K562 (cell line): ENCODE measurements around the gene LRRC58. TPM values are rescaled to one million over a fixed set of nuclear protein-coding genes. Genes with fewer than 3 reads are reported as not detected.

Source experiments
- ATAC-seq: fragments of 200-7000 bp; cut with Tn5 transposase; 3 replicates; pipeline ENCODE4 v1.9.1; 2020; ENCODE audit warnings: moderate library complexity
- BruUV-seq: library from RNA; stranded (reverse); fragments of 400-500 nt; replicated peaks from 2 replicates; lab custom pipeline; 2021; lab: Mats Ljungman, UMichigan
- CTCF ChIA-PET: fragments of 300-600 bp; formaldehyde crosslinking; extraction: SDS; loops from one replicate; lab custom pipeline; 2021; ENCODE audit warnings: low intra/inter-chr PET ratio; lab: Yijun Ruan, JAX
- POLR2A ChIA-PET: fragments of 300-600, 350-650 bp; sonication (Branson Sonifier 250); formaldehyde crosslinking; extraction: SDS; loops from one replicate; lab custom pipeline; 2021; ENCODE audit warnings: antibody characterized with exemption, inconsistent platforms; lab: Yijun Ruan, JAX
- DNase-seq, 4 experiments: peaks; one replicate each; pipeline versions ENCODE4 v3.0.0 to v3.0.0-alpha.2; 2011 to 2018; ENCODE audit warnings: low spot score in 3 of 4, mixed read lengths in 3 of 4; ENCODE audit errors: extremely low read depth in 1 of 4
- FAIRE-seq: peaks from 2 replicates; lab custom pipeline; 2011; peaks lifted over from hg19 to GRCh38; lab: Jason Lieb, UNC
- H2AFZ ChIP-seq: 2 replicates; pipeline ENCODE4 v1.6.0; 2011; ENCODE audit warnings: low read depth, low read length, control low read depth, inconsistent platforms
- H3K27ac ChIP-seq: fragments of 200-600 bp; 3 replicates; pipeline ENCODE4 v1.8.0; 2011; ENCODE audit warnings: low read depth, mild to moderate bottlenecking, control low read depth, inconsistent platforms, low read length, moderate library complexity, mixed read lengths; ENCODE audit errors: extremely low read depth
- H3K27me3 ChIP-seq, 2 experiments: fragments of 300-600 bp in 1 of 2; 2 replicates in 1 of 2; 3 replicates in 1 of 2; pipeline versions ENCODE4 v1.6.0 to v1.8.0; 2011; ENCODE audit warnings: inconsistent platforms in 2 of 2, low read length in 2 of 2, mild to moderate bottlenecking in 1 of 2, mixed read lengths in 1 of 2, moderate library complexity in 1 of 2; ENCODE audit not compliant: control insufficient read depth in 2 of 2, insufficient read depth in 2 of 2
- H3K36me3 ChIP-seq: fragments of 300-600 bp; 3 replicates; pipeline ENCODE4 v1.8.0; 2011; ENCODE audit warnings: mild to moderate bottlenecking, low read length, inconsistent platforms; ENCODE audit not compliant: control insufficient read depth, insufficient read depth
- H3K4me1 ChIP-seq, 2 experiments: fragments of 200-600 bp in 1 of 2; replicated peaks in 1 of 2; 2 replicates in 1 of 2; 3 replicates in 1 of 2; pipeline versions ENCODE4 v1.5.1 to v1.8.0; 2011; ENCODE audit warnings: inconsistent platforms in 2 of 2, low read length in 2 of 2, mild to moderate bottlenecking in 1 of 2, mixed read lengths in 1 of 2, moderate library complexity in 1 of 2; ENCODE audit not compliant: control insufficient read depth in 2 of 2, insufficient read depth in 2 of 2
- H3K4me2 ChIP-seq: 2 replicates; pipeline ENCODE4 v1.6.1; 2011; ENCODE audit warnings: low read length, control low read depth, inconsistent platforms, mixed read lengths; ENCODE audit not compliant: insufficient read depth
- H3K4me3 ChIP-seq: fragments of 200-600 bp; sonication (generic), shearing (Covaris generic); 2 replicates; pipeline ENCODE4 v1.5.1; 2016; ENCODE audit warnings: control low read depth, inconsistent platforms
- H3K79me2 ChIP-seq: fragments of 200-600 bp; 3 replicates; pipeline ENCODE4 v1.8.0; 2011; ENCODE audit warnings: low read length, inconsistent platforms; ENCODE audit not compliant: control insufficient read depth, insufficient read depth
- H3K9ac ChIP-seq, 2 experiments: 2 replicates each; pipeline versions ENCODE4 v1.6.0 to v1.6.1; 2011; ENCODE audit warnings: low read depth in 2 of 2, low read length in 2 of 2, control low read depth in 1 of 2, inconsistent platforms in 1 of 2, mild to moderate bottlenecking in 1 of 2, mixed read lengths in 1 of 2; ENCODE audit not compliant: insufficient read depth in 1 of 2
- H3K9me1 ChIP-seq: one replicate; pipeline ENCODE4 v1.6.0; 2011; ENCODE audit warnings: inconsistent platforms, mild to moderate bottlenecking, low read length, moderate library complexity; ENCODE audit not compliant: control insufficient read depth, insufficient read depth
- H3K9me3 ChIP-seq: replicated peaks from 2 replicates; pipeline ENCODE4 v1.5.1; 2011; ENCODE audit warnings: low read depth, low read length, inconsistent platforms; ENCODE audit not compliant: control insufficient read depth, insufficient read depth
- H4K20me1 ChIP-seq: replicated peaks from 2 replicates; pipeline ENCODE4 v1.6.1; 2011; ENCODE audit warnings: low read length, inconsistent platforms, mixed read lengths; ENCODE audit not compliant: control insufficient read depth, insufficient read depth
- CBX5 ChIP-seq: IDR thresholded peaks from 2 replicates; pipeline ENCODE4 v1.6.1; 2014; ENCODE audit warnings: low read depth, borderline replicate concordance
- CEBPB ChIP-seq: fragments of 450-650 bp; IDR thresholded peaks from 2 replicates; pipeline ENCODE4 v1.6.1; 2016; ENCODE audit warnings: missing genetic modification characterization, missing compliant biosample characterization
- CEBPG ChIP-seq, 3 experiments: fragments of 200-800 bp in 1 of 3; sonication (Bioruptor generic) in 1 of 3; sonication (generic) in 1 of 3; formaldehyde crosslinking in 1 of 3; IDR thresholded peaks in 2 of 3; conservative IDR thresholded peaks in 1 of 3; 2 replicates each; pipeline versions ENCODE4 v1.6.1 to v1.8.0; 2016 to 2022; ENCODE audit warnings: missing compliant biosample characterization in 2 of 3, missing genetic modification characterization in 2 of 3, mild to moderate bottlenecking in 1 of 3, missing genetic modification reagents in 1 of 3
- HDAC8 ChIP-seq: fragments of 450-650 bp; IDR thresholded peaks from 2 replicates; pipeline ENCODE4 v1.6.1; 2016; ENCODE audit warnings: mild to moderate bottlenecking, missing genetic modification characterization, moderate library complexity, missing compliant biosample characterization
- MCM5 ChIP-seq: fragments of 450-650 bp; IDR thresholded peaks from 2 replicates; pipeline ENCODE4 v1.6.1; 2016; ENCODE audit warnings: low read depth
- ZBTB8A ChIP-seq: fragments of 450-650 bp; IDR thresholded peaks from 2 replicates; pipeline ENCODE4 v1.6.1; 2018; ENCODE audit warnings: mild to moderate bottlenecking, moderate library complexity; ENCODE audit not compliant: partially characterized antibody
- in situ Hi-C: fragments of 300-500 bp; cut with MboI; formaldehyde crosslinking; loops from 4 replicates; pipeline ENCODE4 v1.15.0; 2018; ENCODE audit warnings: inconsistent platforms, mixed read lengths
- intact Hi-C: fragments of 100-400 bp; cut with micrococcal nuclease; formaldehyde crosslinking; loops from 2 replicates; pipeline ENCODE4 v1.14.2; 2022
- polyA plus RNA-seq, 8 experiments: library from polyadenylated mRNA; depleted of rRNA in 4 of 8; stranded (reverse) in 5 of 8; unstranded in 3 of 8; fragments of >200 nt; fragmentation: Nextera tagmentation in 2 of 8; fragmentation: Illumina TruSeq in 1 of 8; extraction: Ambion mirVana in 2 of 8; extraction: Trizol in 1 of 8; gene quantifications; 2 replicates each; pipeline versions ENCODE4 v1.2.1 to v1.2.3, GENCODE V29; 2011 to 2014; ENCODE audit warnings: inconsistent platforms in 1 of 8, missing spikeins in 1 of 8
- total RNA-seq, 7 experiments: library from RNA; depleted of rRNA in 6 of 7; stranded (reverse); fragments of >200 nt in 6 of 7; fragmentation: Illumina TruSeq in 2 of 7; extraction: Trizol in 2 of 7; gene quantifications; 2 replicates each; pipeline versions ENCODE4 v1.2.1 to v1.2.3, GENCODE V29; 2011 to 2021; ENCODE audit warnings: low replicate concordance in 1 of 7
- TF ChIP-seq, protein P1 (sequence below): fragments of 250-450 bp; sonication (Bioruptor Pico); IDR thresholded peaks from 2 replicates; pipeline ENCODE4 v1.5.0; 2020; ENCODE audit warnings: mild to moderate bottlenecking, borderline replicate concordance

Gene LRRC58
- total and polyA plus RNA-seq, 9 of the 15 experiments (the other 6 are each of a cell fraction or from before 2014, with no cell fraction given): 5.6 to 26.6 (median 14.8) TPM

- Histone ChIP-seq H2AFZ (no peak overlapping the region), H3K4me3 (no peak overlapping the region), H3K27ac (no peak overlapping the region), H3K36me3 (no peaks in the 10 kb centered on the region), H4K20me1 (no peaks in the 10 kb centered on the region), H3K9me1 (no peaks in the 10 kb centered on the region), H3K4me1 (peaks cover 6 to 15% of the 10 kb centered on the region in 2 experiments; a peak in 3 of 5 replicates), H3K9me3 (no peaks in the 10 kb centered on the region), H3K9ac (no peak overlapping the region), H3K4me2 (no peak overlapping the region), H3K79me2 (peaks cover 17% of the 10 kb centered on the region), H3K27me3 (no peaks in the 10 kb centered on the region; a peak in 1 of 5 replicates)
- no peak for DNase-seq
- FAIRE-seq: no peak
- ChIA-PET POLR2A (no interaction called here), CTCF (no interaction called here)
- ATAC-seq: no peak
- in situ Hi-C loops (no loop called here), intact Hi-C loops (no loop called here)
- TF ChIP-seq ZBTB8A (no peak), CBX5 (no peak), MCM5 (no peak), CEBPB (peak; percentile 59), CEBPG (CRISPR knock-in tag; IDR thresholded peaks at IDR 0.05) (no peak), CEBPG (tag; conservative IDR thresholded peaks at IDR 0.05 in 1 of 2, IDR thresholded peaks at IDR 0.05 in 1 of 2) (peak in 1 of 2 experiments; percentile 58; a peak in 2 of 4 replicates), HDAC8 (tag) (no peak)
- TF ChIP-seq, protein P1, sequence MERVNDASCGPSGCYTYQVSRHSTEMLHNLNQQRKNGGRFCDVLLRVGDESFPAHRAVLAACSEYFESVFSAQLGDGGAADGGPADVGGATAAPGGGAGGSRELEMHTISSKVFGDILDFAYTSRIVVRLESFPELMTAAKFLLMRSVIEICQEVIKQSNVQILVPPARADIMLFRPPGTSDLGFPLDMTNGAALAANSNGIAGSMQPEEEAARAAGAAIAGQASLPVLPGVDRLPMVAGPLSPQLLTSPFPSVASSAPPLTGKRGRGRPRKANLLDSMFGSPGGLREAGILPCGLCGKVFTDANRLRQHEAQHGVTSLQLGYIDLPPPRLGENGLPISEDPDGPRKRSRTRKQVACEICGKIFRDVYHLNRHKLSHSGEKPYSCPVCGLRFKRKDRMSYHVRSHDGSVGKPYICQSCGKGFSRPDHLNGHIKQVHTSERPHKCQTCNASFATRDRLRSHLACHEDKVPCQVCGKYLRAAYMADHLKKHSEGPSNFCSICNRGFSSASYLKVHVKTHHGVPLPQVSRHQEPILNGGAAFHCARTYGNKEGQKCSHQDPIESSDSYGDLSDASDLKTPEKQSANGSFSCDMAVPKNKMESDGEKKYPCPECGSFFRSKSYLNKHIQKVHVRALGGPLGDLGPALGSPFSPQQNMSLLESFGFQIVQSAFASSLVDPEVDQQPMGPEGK (CRISPR knock-in tag): no peak
- BruUV-seq: no TSS peak
These were observed 4.3 kb upstream of the LRRC58 start for GRCh38 chr3:120353463-120353862.
